C4-2B (cell line): ENCODE data around the gene SNX20.

Experiments used
- CTCF ChIP-seq: fragments of 450-650 bp; conservative IDR thresholded peaks from 2 replicates; pipeline ENCODE4 v1.5.1; 2017; ENCODE audit warnings: mild to moderate bottlenecking
- ZFX ChIP-seq: fragments of 450-650 bp; IDR thresholded peaks from 2 replicates; pipeline ENCODE4 v1.6.1; 2017

GRCh38 chr16:50655558-50656055, 25.5 kb downstream of the SNX20 start:
- no peak for TF ChIP-seq CTCF
- no peak for TF ChIP-seq ZFX
